ENCODE data around the gene RIPOR3. TPM values are rescaled to one million over a fixed set of nuclear protein-coding genes. Genes with fewer than 3 reads are reported as not detected.
"Not testable (repeated sequence)": the region's sequence is repeated elsewhere in the genome, so short reads cannot be mapped to it uniquely, and the experiment has no call there.

RIPOR3 gene
- total RNA-seq, 1 experiment from 2014 or later = 1.1 TPM

DNA sequence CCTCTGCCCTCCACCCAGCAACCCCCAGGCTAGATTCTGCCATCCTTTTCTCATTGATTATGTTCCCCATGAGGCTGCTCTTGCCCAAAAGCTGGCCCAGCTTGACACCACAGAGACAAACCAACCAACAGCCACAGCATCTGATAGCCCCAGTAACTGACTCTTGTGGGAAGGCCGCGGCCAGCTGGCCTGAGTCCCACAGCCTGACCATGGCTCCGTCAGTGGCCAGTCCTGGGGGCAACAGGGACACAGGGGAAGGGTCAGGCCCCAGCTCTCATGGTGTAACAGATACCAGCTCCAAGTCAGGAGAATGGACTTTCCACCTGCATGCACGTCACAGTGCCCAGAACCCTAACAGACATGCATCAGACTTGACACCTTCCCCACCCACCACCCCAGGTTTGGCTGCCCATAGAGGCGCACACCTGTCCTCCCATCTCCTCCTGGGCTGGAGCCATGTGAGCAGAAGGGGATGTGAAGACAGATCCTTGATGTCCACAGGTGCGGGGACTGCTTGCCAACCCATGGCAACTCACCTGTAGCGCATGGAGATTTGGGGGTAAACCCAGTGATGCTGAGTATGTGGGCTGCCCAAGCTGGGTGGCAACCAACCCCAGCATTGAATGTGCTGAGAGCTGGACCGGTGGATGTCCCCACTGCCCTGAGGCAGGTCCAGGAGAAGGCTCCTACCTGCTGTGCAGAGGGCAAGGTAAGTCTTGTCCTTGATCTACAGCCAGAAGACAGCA is 18.8 kb downstream of the RIPOR3 start:
- no peaks in the 10 kb centered on the region for H3K36me3 ChIP-seq (replicated peaks; ENCODE audit: control insufficient read depth, insufficient read depth, low read length)
- H3K27me3 ChIP-seq (ENCODE audit: control insufficient read depth, insufficient read depth, low read length) = no peaks in the 10 kb centered on the region
- DNase-seq = no peak
- no peak overlapping the region for H3K4me3 ChIP-seq (ENCODE audit: insufficient read depth, low read depth, low read length)

DNA sequence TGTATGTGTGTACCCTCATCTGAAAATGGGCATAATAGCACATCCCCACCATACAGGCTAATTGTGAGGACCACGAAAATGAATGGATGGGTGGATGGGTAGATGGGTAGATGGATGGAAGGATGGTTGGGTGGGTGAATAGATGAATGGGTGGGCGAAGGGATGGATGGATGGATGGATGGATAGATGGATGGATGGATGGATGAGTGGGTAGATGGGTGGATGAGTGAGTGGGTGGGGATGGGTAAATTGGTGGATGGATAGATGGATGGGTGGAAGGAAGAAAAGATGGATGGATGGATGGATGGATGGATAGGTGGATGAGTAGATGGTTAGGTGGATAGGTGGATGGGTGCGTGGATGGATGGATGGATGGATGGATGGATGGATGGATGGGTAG is 19.7 kb downstream of the RIPOR3 start:
- DNase-seq = no peak
- no peaks in the 10 kb centered on the region for H3K36me3 ChIP-seq (replicated peaks; ENCODE audit: control insufficient read depth, insufficient read depth, low read length)
- H3K4me3 ChIP-seq (ENCODE audit: insufficient read depth, low read depth, low read length) = no peak overlapping the region
- H3K27me3 ChIP-seq (ENCODE audit: control insufficient read depth, insufficient read depth, low read length) = no peaks in the 10 kb centered on the region

DNA sequence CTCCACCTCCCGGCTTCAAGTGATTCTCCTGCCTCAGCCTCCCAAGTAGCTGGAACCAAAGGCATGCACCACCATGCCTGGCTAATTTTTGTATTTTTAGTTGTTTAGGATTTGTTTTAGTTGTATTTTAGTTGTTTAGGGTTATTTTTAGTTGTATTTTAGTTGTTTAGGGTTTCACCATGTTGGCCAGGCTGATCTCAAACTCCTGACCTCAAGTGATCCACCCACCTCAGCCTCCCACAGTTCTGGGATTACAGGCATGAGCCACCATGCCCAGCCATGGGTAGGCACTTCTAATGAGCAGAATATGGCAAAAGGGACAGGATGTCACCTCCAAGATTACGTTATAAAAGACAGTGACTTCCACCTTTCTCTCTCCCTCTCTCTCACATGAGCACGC is 20.3 kb downstream of the RIPOR3 start:
- not testable (repeated sequence) for H3K4me3 ChIP-seq (ENCODE audit: insufficient read depth, low read depth, low read length); H3K36me3 ChIP-seq (replicated peaks; ENCODE audit: control insufficient read depth, insufficient read depth, low read length); DNase-seq; H3K27me3 ChIP-seq (ENCODE audit: control insufficient read depth, insufficient read depth, low read length)

DNA sequence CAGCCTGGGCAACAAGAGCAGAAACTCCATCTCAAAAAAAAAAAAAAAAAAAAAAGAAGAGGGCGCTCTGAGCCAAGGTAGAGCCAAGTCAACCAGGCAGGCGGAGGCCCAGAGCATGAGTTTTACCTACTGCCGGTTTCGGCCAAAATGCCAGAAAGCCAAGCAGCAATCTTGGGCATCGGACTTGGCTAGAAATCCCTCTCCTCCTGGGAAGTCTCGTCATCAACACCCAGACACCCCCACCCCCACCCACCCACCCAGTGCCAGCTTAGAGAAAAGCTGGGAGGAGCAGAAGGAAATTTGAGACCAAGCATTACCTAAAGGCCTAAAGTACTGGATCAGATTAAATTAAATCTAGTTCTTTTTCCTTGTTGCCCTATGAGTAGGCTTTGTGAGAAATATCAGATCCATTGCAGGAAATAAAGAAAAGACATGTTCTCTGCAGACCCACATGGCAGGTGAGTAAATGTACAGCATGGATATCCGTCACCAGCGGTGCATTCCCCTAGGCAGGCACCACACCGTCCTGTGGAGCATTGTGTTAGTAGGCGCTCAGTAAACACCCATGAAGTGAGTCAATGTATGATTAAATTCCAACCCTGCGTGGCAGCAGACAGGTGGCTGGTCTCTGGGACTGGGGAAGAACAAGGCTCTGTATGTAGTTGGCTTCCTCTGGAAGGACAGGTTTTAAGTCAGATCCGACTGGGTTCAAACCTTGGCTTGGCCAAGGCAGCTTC is 21.0 kb downstream of the RIPOR3 start:
- DNase-seq = no peak
- no peaks in the 10 kb centered on the region for H3K36me3 ChIP-seq (replicated peaks; ENCODE audit: control insufficient read depth, insufficient read depth, low read length)
- no peak overlapping the region for H3K4me3 ChIP-seq (ENCODE audit: insufficient read depth, low read depth, low read length)
- no peaks in the 10 kb centered on the region for H3K27me3 ChIP-seq (ENCODE audit: control insufficient read depth, insufficient read depth, low read length)

DNA sequence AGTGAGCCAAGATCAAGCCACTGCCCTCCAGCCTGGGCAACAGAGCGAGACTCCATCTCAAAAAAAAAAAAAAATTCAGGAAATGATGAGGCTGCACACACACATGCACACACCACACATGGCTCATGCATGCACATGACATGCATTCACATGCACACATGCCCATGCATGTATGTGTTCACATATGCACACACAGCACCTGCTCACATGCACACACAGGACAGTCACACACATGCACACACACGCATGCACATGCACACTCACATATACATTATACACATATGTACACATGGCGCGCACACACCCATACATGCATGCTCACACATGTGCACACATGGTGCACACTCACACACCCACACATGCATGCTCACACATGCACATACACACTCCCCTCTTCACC is 22.5 kb downstream of the RIPOR3 start:
- no peak for DNase-seq
- Histone ChIP-seq H3K4me3 (ENCODE audit: insufficient read depth, low read depth, low read length) (no peak overlapping the region), H3K27me3 (ENCODE audit: control insufficient read depth, insufficient read depth, low read length) (no peaks in the 10 kb centered on the region), H3K36me3 (replicated peaks; ENCODE audit: control insufficient read depth, insufficient read depth, low read length) (no peaks in the 10 kb centered on the region)

DNA sequence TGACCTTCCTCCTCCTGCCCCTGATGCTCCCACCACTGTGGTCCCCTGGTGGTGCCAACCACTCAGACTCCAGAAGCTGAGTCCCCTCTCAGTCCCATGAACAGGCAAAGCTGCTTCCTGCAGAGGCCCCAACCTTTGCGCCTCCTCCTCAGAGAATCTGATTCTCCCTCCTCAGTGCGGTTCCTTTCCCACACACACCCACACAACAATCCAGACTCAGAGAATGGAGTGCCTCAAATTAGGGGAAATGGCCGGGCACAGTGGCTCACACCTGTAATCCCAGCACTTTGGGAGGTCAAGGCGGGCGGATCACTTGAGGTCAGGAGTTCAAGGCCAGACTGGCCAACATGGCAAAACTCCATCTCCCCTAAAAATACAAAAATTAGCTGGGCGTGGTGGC is 23.0 kb downstream of the RIPOR3 start:
- no peak for DNase-seq
- Histone ChIP-seq H3K4me3 (ENCODE audit: insufficient read depth, low read depth, low read length) (no peak overlapping the region), H3K27me3 (ENCODE audit: control insufficient read depth, insufficient read depth, low read length) (no peaks in the 10 kb centered on the region), H3K36me3 (replicated peaks; ENCODE audit: control insufficient read depth, insufficient read depth, low read length) (no peaks in the 10 kb centered on the region)

DNA sequence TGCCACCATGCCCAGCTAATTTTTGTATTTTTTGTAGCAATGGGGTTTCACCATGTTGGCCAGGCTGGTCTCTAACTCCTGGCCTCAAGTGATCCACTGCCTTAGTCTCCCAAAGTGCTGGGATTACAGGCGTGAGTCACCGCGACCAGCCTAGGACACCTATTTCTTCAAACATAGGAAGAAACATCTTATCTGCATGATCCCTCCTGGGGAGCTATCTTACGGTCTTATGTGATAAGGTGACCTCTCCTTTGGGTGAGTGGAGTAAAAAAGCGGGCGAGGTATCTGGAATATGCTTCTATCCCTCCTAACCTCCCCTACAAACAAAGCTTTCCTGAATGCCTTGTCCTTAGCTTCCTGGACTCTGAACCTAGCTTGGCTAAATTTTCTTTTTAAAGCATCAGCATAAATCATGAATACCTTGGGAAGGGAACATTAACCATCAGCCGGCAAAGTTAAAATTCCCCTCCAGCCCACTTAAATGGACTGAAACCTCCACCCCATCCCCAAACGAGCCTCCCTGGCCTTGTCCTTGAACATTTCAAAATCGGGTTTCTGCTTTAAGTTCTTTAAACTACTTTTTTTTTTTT is 24.5 kb downstream of the RIPOR3 start:
- no peaks in the 10 kb centered on the region for H3K36me3 ChIP-seq (replicated peaks; ENCODE audit: control insufficient read depth, insufficient read depth, low read length)
- no peaks in the 10 kb centered on the region for H3K27me3 ChIP-seq (ENCODE audit: control insufficient read depth, insufficient read depth, low read length)
- no peak overlapping the region for H3K4me3 ChIP-seq (ENCODE audit: insufficient read depth, low read depth, low read length)
- no peak for DNase-seq

DNA sequence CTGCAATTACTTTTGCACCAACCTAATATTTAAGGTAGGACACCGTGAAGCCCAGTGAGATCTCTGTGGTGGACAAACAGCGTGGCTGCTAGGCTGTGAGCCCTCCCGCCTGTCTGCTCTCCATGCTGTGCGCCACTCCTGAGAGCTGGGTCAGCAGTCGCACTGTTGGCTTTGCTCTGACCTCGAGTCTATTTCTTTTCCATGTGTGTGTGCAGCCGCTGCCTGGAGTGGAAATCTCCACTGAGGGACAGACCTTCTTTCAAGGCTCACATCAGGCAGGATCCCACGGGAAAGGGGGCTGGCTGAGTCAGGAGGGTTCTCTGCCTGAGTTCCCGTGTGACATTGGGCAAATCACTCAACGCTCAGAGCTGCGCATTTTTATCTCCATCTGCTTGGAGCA is 27.1 kb downstream of the RIPOR3 start:
- no peaks in the 10 kb centered on the region for H3K36me3 ChIP-seq (replicated peaks; ENCODE audit: control insufficient read depth, insufficient read depth, low read length)
- DNase-seq = no peak
- no peak overlapping the region for H3K4me3 ChIP-seq (ENCODE audit: insufficient read depth, low read depth, low read length)
- no peaks in the 10 kb centered on the region for H3K27me3 ChIP-seq (ENCODE audit: control insufficient read depth, insufficient read depth, low read length)

DNA sequence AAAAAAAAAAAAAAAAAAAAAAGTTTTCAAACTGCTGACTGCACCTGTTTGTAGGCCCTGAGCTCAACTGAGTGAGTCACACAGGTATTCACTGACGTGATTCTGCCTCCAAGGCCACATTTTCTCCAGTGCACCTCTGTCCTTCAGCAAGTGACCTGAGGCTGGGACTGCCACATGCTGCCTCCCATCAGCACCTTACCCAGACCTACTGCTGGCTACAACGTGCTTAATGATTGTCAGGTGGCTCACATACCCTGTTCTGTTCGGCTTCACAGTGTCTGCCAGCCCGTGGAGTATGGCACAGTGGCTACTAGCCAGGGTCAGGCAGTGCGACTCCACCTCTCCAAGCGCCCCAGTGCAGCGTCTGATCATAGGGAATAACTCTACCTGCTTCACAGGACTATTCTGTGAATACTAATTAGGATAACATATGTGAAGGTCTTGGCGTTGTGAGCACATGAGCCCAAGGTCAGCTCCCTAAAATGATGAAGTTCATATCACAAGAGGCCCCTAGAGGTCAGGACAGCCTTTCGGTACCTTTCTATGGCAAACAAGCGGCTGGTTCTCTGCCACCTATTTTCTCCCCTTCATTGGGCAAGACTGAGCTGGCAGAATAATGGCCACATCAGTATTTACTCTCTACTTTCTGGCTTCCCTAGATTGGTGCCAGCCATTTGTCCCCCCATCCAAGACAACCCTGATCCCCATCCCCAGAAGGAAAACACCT is 28.1 kb downstream of the RIPOR3 start:
- Histone ChIP-seq H3K27me3 (ENCODE audit: control insufficient read depth, insufficient read depth, low read length) (no peaks in the 10 kb centered on the region), H3K4me3 (ENCODE audit: insufficient read depth, low read depth, low read length) (no peak overlapping the region), H3K36me3 (replicated peaks; ENCODE audit: control insufficient read depth, insufficient read depth, low read length) (no peaks in the 10 kb centered on the region)
- peak; percentile 69 for DNase-seq

DNA sequence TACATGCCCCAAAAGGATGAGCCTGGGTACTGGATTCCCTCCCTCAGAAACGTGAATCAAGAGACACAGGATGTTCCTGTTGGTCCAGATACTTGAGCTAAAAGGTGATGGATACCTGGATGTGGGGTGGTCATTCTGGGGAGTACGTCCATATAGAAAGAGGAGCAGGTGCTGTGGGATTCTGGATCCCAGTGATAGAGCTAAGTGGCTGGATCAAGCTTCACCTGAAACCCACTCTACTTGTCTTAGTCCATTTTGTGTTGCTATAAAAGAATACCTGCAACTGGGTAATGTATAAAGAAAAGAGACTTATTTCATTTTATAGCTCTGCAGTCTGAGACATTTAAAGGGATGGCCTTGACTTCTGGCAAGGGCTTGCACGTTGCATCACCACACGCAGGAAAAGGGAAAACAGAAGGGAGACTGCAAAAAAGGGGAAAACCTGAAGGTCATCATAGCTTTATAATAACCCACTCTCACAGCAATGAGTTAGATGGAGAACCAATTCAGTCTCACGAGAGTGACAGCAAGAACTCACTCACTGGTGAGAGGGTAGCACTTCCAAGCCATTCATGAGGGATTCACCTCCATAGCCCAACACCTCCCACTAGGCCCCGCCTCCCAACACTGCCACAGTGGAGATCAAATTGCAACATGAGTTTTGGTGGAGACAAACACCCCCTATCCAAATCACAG is 31.2 kb downstream of the RIPOR3 start:
- no peaks in the 10 kb centered on the region for H3K36me3 ChIP-seq (replicated peaks; ENCODE audit: control insufficient read depth, insufficient read depth, low read length)
- DNase-seq = no peak
- no peak overlapping the region for H3K4me3 ChIP-seq (ENCODE audit: insufficient read depth, low read depth, low read length)
- no peaks in the 10 kb centered on the region for H3K27me3 ChIP-seq (ENCODE audit: control insufficient read depth, insufficient read depth, low read length)

DNA sequence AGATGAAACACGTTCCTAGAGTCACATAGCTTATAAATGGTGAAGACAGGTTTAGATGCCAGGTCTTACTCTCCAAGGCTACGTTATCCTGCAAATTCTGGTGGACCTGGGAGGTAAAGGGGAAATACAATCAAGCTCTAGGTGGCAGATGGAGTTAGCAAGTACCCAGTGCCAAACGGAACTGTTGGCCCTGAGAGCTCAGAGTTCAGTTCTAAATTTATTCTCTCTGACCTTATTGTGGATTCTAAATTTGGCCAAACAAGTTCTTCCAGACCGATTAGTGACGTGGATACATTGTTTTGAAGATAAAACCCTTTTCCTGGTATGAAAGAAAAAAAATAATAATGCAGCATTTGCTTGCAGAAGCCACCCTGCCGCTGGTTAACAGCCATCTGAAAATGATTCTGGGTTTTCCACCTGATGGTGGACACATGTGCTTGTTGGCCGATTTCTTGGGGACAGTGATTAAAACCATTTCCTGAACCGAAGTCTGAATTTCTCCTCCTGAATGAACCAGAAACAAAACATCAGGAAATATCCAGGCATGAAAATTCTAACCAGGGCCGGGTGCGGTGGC is 32.5 kb downstream of the RIPOR3 start:
- no peak overlapping the region for H3K4me3 ChIP-seq (ENCODE audit: insufficient read depth, low read depth, low read length)
- H3K27me3 ChIP-seq (ENCODE audit: control insufficient read depth, insufficient read depth, low read length) = no peaks in the 10 kb centered on the region
- no peak for DNase-seq
- no peaks in the 10 kb centered on the region for H3K36me3 ChIP-seq (replicated peaks; ENCODE audit: control insufficient read depth, insufficient read depth, low read length)

DNA sequence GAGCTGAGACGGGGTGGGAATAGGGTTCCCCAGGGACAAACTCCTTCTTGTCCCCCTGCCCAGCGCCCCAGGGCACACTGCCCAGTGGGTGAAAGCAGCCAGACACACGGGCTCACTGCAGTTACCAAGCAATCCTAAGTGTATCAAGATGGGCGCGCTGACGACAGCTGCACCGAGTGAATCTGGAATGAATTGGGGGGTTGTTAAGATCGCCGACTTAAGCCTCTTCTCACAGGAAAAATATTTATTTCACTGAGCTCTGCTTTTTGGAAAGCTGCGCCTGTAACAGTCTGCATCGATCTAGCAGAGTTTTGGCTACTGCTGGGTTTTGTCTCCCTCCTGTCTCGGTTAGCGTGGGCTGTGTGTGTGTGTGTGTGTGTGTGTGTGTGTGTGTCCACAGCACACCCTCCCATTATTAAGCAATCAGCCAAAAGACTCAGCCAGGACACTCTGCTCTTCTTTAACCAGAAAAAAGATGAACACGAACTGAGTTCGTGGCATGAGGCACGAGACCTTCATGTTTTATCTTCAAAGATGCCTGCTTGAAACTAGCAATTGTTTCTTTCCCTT is 35.9 kb downstream of the RIPOR3 start:
- Histone ChIP-seq H3K36me3 (replicated peaks; ENCODE audit: control insufficient read depth, insufficient read depth, low read length) (no peaks in the 10 kb centered on the region), H3K27me3 (ENCODE audit: control insufficient read depth, insufficient read depth, low read length) (no peaks in the 10 kb centered on the region), H3K4me3 (ENCODE audit: insufficient read depth, low read depth, low read length) (no peak overlapping the region)
- no peak for DNase-seq

DNA sequence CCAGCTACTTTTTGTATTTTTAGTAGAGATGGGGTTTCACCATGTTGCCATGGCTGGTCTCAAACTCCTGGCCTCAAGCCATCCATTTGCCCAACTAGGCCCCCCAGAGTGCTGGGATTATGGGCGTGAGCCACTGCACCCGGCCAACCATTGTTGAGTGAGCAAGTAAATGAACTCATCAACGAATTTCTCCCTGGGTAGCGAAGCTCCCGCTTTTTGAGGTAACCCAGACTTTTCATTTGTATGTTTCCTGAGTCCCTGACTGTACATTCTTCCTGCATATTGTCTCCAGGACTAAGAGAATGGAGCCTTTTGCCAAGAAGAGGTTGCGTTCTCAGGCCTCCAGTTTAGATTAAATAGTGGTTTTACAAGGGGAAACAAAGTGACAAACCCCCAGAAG is 36.4 kb downstream of the RIPOR3 start:
- Histone ChIP-seq H3K36me3 (replicated peaks; ENCODE audit: control insufficient read depth, insufficient read depth, low read length) (no peaks in the 10 kb centered on the region), H3K27me3 (ENCODE audit: control insufficient read depth, insufficient read depth, low read length) (no peaks in the 10 kb centered on the region), H3K4me3 (ENCODE audit: insufficient read depth, low read depth, low read length) (no peak overlapping the region)
- DNase-seq = no peak

All from H7 (cell line).